Left lung (tissue), 10 donors: ENCODE data around the gene RUNDC3A. TPM values are rescaled to one million over a fixed set of nuclear protein-coding genes. Genes with fewer than 3 reads are reported as not detected.

ENCODE experiments used
- ATAC-seq: fragments of 200-7000 bp; cut with Tn5 transposase; one replicate; pipeline ENCODE4 v1.9.1; 2020; ENCODE audit warnings: moderate library complexity
- DNase-seq, 4 donors: peaks; one replicate each; pipeline ENCODE4 v3.0.0-alpha.2; 2013 to 2020
- H3K27ac ChIP-seq, 2 donors: fragments of 200-600 bp; sonication (generic) in 1 of 2; one replicate each; pipeline versions ENCODE4 v1.5.0 to v1.8.0; 2020 to 2021
- H3K27me3 ChIP-seq, 2 donors: fragments of 200-600 bp; sonication (generic) in 1 of 2; one replicate each; pipeline versions ENCODE4 v1.5.0 to v1.8.0; 2020 to 2021
- H3K36me3 ChIP-seq, 2 donors: fragments of 200-600 bp; sonication (generic) in 1 of 2; one replicate each; pipeline versions ENCODE4 v1.5.0 to v1.8.0; 2020 to 2021
- H3K4me1 ChIP-seq, 2 donors: fragments of 200-600 bp; one replicate each; pipeline ENCODE4 v1.8.0; 2021
- H3K4me3 ChIP-seq, 2 donors: fragments of 200-600 bp; sonication (generic) in 1 of 2; one replicate each; pipeline versions ENCODE4 v1.5.0 to v1.8.0; 2020 to 2021; ENCODE audit warnings: mild to moderate bottlenecking in 1 of 2
- H3K9me3 ChIP-seq, 2 donors: fragments of 200-600 bp; sonication (generic) in 1 of 2; one replicate each; pipeline versions ENCODE4 v1.5.0 to v1.8.0; 2020 to 2021
- intact Hi-C, 2 donors: fragments of 100-400 bp; cut with DNase I; formaldehyde crosslinking; loops; one replicate each; pipeline versions ENCODE4 v1.11.2 to v1.14.2; 2022
- polyA plus RNA-seq, 6 donors: library from polyadenylated mRNA; unstranded; fragments of 120-200 nt; gene quantifications; one replicate each; pipeline ENCODE4 v1.2.1, GENCODE V29; 2013; ENCODE audit not compliant: insufficient read length in 6 of 6
- total RNA-seq, 2 donors: library from RNA; stranded (reverse); fragmentation: NEBNext Ultra II Directional; extraction: Animal tissue kit (Norgen Biotek cat#: 25700); gene quantifications; one replicate each; pipeline ENCODE4 v1.2.1, GENCODE V29; 2021
- TF ChIP-seq, protein P1 (sequence below), 2 donors: fragments of 200-600 bp; sonication (generic) in 1 of 2; IDR thresholded peaks; one replicate each; pipeline versions ENCODE4 v1.5.0 to v1.8.0; 2021; ENCODE audit warnings: antibody characterized with exemption in 2 of 2
- donor health status: DM: no; HTN: yes; CAD: no.
- donor health status: DM: no; HTN: no; CAD: no.

Gene RUNDC3A
- total and polyA plus RNA-seq, 8 donors, result 0.08 to 6.3 (median 2.1) TPM

DNA sequence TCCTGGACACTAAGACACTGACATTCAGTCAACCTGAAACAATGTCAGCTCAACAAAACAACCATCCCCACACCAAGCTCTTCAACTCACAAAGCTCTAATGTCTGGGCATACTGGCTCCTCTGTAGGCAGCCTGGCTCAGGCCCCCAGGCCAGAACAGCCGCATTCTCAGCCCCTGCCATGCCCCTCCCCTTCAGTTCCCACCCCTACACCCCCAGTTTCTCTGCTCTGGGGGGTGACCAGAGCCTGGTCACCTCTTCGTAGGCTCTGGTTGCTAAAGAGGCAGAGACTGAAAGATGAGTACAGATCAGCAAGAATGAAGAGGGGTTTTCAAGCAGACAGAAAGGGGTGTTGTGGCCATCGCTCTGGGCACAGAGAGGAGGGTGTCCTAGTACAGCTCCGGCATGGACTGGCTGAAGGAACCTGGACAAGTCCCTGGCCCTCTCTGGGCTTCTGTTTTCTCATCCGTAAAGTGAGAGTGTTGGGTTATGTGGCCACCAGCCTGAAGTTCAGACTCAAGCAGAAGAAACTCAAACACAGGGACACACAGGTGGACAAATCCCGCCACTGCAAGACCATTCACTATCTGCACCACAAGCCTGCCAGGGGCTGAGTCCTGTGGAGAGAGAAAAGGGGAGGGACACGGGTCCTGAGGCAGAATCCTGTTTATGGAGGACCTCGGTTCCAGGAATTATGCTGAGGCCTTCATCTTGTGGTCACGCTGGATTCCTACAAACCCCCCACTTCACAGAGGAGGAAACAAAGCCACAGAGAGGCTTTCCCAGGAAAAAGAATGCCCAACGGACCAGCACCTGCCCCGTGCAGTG lies 39.5 kb upstream of the RUNDC3A start:
- intact Hi-C loops, result no loop called here

DNA sequence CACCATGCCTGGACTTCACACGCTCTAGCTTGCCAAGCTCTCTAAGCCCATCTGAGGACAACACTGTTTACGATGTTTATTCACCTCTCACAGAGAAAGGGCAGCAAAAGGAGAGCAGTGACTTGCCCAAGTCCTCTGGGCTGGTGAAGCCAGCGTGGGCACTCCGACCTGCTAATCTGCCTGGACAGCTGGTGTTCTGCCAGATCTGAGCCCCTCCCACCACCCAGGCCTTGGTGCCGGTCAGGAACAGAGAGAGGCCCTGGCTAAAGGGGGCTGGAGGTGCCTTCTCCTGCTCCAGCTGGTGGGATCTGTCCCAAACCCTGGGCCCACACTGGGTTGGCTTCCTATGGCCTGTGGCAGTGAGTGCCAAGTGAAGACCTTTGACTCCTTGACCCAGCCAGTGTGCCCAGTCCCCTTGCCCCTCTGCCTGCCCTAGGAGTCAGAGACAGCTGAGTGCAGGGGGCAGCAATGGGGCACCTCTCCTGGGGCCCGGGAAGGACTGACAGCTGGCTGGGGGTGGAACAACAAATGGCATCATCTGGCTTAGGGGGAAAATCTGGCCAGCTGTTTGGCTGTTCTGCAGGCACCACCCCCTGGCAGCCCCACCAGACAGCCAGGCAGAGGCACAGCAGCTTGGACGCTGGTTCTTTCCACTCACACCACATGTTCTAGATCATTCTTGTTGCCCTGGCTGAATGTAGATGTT lies 38.7 kb upstream of the RUNDC3A start:
- Histone ChIP-seq H3K4me3 (no peak overlapping the region), H3K27me3 (no peaks in the 10 kb centered on the region), H3K4me1 (no peaks in the 10 kb centered on the region), H3K27ac (no peak overlapping the region), H3K9me3 (no peaks in the 10 kb centered on the region), H3K36me3 (no peaks in the 10 kb centered on the region)
- DNase-seq, result no peak
- TF ChIP-seq, protein P1, sequence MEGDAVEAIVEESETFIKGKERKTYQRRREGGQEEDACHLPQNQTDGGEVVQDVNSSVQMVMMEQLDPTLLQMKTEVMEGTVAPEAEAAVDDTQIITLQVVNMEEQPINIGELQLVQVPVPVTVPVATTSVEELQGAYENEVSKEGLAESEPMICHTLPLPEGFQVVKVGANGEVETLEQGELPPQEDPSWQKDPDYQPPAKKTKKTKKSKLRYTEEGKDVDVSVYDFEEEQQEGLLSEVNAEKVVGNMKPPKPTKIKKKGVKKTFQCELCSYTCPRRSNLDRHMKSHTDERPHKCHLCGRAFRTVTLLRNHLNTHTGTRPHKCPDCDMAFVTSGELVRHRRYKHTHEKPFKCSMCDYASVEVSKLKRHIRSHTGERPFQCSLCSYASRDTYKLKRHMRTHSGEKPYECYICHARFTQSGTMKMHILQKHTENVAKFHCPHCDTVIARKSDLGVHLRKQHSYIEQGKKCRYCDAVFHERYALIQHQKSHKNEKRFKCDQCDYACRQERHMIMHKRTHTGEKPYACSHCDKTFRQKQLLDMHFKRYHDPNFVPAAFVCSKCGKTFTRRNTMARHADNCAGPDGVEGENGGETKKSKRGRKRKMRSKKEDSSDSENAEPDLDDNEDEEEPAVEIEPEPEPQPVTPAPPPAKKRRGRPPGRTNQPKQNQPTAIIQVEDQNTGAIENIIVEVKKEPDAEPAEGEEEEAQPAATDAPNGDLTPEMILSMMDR (IDR thresholded peaks at IDR 0.05), result no peak
- no peak for ATAC-seq
- intact Hi-C loops, result no loop called here

More for the DNA sequence above, 39.5 kb upstream of the RUNDC3A start:
- Histone ChIP-seq H3K27ac (no peak overlapping the region), H3K36me3 (no peaks in the 10 kb centered on the region), H3K4me3 (no peak overlapping the region), H3K27me3 (no peaks in the 10 kb centered on the region), H3K9me3 (no peaks in the 10 kb centered on the region), H3K4me1 (no peaks in the 10 kb centered on the region)
- TF ChIP-seq, protein P1 (IDR thresholded peaks at IDR 0.05), result no peak
- no peak for DNase-seq
- ATAC-seq, result no peak

DNA sequence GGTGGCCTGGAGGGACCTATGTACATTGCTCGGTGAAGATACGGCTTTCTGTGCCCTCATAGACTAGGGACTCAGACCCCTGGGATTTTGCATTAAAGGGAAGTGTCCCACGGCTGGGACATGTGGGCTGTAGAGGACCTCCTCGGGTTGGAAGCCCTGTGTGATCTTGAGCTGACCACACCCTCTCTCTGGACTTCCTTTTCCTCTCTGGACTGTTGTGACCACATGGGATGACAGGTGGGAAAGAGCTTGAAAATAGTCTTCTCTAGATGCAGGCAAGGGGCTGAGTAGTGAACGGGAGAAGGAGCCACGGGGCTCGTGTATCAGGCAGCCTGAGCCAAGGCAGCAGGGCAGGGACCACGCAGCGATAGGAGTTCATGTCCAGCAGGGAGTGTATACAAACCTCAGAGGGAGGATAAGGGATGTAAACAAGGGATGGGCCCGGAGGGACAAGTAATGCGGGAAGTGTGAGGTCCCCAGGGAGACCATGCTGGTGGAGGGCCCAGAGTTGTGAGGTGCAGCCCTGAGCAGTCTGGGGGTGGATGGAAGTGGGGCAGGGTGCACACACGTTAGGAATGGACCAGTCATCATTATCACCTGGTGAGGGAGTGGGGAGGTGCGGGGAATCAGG lies 36.0 kb upstream of the RUNDC3A start:
- TF ChIP-seq, protein P1 (IDR thresholded peaks at IDR 0.05), result no peak
- Histone ChIP-seq H3K36me3 (no peaks in the 10 kb centered on the region), H3K4me1 (no peaks in the 10 kb centered on the region), H3K27me3 (no peaks in the 10 kb centered on the region), H3K4me3 (no peak overlapping the region), H3K27ac (no peak overlapping the region), H3K9me3 (no peaks in the 10 kb centered on the region)
- ATAC-seq (no peak), DNase-seq (no peak)
- intact Hi-C loops, result no loop called here

DNA sequence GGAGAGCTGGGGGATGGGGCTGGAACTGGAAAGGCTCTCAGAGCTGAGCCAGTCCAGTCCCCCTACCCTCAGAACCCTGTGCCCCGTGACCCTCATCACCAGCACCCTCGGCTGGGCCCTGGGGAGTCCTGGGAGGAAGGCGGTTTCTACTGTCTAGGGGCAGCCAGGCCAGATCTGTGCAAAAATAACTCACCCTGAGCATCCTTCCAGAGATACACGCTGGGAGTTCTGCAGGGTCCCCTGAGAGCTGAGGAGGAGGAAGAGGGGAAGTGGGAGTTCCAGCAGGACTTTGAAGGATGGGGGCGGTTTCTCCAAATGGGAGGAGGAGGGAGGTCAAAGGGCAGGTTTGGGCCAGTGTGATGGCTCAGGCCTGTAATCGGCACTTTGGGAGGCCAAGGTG lies 35.4 kb upstream of the RUNDC3A start:
- Histone ChIP-seq H3K36me3 (no peaks in the 10 kb centered on the region), H3K9me3 (no peaks in the 10 kb centered on the region), H3K4me1 (no peaks in the 10 kb centered on the region), H3K27ac (no peak overlapping the region), H3K27me3 (no peaks in the 10 kb centered on the region), H3K4me3 (no peak overlapping the region)
- DNase-seq, result no peak
- intact Hi-C loops, result no loop called here
- TF ChIP-seq, protein P1 (IDR thresholded peaks at IDR 0.05), result no peak
- ATAC-seq, result no peak

DNA sequence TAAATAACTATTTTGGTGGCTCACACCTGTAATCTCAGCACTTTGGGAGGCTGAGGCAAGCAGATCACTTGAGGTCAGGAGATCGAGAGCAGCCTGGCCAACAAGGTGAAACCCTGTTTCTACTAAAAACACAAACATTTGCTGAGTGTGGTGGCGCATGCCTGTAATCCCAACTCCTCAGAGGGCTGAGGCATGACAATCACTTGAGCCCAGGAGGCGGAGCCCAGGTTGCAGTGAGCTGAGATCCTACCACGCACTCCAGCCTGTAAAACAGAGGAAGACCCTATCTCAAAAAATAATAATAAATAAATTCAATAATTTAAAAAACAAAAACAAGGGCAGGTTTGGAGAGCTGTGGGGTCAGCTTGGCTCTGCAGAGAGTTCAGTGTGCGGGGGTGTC lies 34.8 kb upstream of the RUNDC3A start:
- TF ChIP-seq, protein P1 (IDR thresholded peaks at IDR 0.05), result no peak
- H3K9me3 ChIP-seq, result no peaks in the 10 kb centered on the region
- no peaks in the 10 kb centered on the region for H3K4me1 ChIP-seq
- no peak overlapping the region for H3K27ac ChIP-seq
- intact Hi-C loops, result no loop called here
- H3K36me3 ChIP-seq, result no peaks in the 10 kb centered on the region
- no peak overlapping the region for H3K4me3 ChIP-seq
- ATAC-seq, result no peak
- DNase-seq, result no peak
- H3K27me3 ChIP-seq, result no peaks in the 10 kb centered on the region
